HG02642 (cell line): ENCODE measurements around the gene HSD11B1L.
"Not testable (repeated sequence)": the region's sequence is repeated elsewhere in the genome, so short reads cannot be mapped to it uniquely, and the experiment has no call there.

Experiments
- ATAC-seq: cut with Tn5 transposase; IDR thresholded peaks from one replicate; pipeline ENCODE4 v1.9.1; 2021; ENCODE audit warnings: mild to moderate bottlenecking; ENCODE audit not compliant: unreplicated experiment, poor library complexity

The HSD11B1L gene

DNA sequence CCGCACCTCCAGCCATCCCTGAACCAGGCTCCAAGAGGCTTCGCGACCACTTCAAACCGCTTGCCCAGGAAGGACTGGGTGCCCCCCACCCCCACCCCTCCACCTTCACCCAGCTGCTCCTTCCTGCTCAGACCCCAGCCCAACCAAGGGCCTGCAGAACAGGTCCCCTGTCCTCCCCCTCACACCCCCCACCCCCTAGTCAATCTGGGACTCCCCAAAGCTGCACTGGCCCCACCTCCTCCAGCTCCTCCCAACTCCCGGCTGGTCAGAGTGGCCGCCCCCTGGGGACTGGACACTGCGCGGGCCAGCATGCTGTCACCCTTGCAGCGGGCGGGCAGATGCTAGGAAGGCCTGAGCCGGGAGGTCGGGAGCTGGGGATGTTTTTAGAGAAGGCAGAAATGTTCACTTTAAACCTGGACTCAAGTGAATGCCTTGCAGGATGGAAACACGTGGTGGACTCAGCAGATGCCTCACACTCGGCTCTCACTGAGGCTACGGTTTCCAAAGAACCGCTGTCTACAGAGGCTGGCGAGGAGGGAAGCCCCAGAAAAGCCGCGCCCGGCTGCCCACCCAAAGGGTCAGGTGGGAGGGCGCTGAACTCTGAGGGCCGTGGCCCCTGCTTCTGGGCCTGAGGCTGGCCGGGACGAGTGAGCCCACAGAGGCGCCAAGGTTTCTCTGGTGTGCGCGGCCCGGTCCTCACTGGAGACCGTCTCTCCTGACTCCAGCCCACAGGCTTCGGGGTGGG, 17.2 kb downstream of the HSD11B1L start:
- ATAC-seq, result no peak

- ATAC-seq, result no peak
Measured at GRCh38 chr19:5698635-5699422, 18.0 kb downstream of the HSD11B1L start.

DNA sequence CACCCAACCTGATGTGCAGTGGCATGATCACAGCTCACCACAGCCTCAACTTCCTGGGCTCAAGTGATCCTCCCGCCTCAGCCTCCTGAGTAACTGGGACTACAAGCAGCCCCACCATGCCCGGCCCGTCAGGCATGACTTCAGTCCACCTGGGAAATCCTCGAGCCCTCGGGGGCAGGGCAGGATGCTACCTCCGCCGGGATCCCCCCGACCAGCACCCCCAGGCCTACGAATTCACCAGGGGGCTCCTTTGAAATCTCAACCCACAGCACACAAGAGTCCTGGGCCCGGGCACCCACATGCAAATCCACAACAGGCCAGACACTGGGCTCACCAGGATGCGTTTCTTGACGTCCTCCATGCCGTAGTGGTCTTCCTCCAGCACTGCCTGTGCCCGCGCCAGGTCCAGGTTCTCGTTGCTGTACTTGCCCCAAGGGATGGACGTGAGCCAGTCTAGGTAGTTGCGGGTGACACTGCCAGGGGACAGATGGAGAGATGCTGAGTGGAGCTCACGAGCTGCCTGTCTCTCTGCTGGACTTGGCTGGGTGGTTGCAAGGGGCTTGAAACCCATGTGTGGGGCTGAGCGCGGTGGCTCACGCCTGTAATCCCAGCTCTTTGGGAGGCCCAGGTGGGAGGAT, 19.7 kb downstream of the HSD11B1L start:
- no peak for ATAC-seq

- not testable (repeated sequence) for ATAC-seq
Measured at GRCh38 chr19:5702053-5702410, 21.2 kb downstream of the HSD11B1L start.

DNA sequence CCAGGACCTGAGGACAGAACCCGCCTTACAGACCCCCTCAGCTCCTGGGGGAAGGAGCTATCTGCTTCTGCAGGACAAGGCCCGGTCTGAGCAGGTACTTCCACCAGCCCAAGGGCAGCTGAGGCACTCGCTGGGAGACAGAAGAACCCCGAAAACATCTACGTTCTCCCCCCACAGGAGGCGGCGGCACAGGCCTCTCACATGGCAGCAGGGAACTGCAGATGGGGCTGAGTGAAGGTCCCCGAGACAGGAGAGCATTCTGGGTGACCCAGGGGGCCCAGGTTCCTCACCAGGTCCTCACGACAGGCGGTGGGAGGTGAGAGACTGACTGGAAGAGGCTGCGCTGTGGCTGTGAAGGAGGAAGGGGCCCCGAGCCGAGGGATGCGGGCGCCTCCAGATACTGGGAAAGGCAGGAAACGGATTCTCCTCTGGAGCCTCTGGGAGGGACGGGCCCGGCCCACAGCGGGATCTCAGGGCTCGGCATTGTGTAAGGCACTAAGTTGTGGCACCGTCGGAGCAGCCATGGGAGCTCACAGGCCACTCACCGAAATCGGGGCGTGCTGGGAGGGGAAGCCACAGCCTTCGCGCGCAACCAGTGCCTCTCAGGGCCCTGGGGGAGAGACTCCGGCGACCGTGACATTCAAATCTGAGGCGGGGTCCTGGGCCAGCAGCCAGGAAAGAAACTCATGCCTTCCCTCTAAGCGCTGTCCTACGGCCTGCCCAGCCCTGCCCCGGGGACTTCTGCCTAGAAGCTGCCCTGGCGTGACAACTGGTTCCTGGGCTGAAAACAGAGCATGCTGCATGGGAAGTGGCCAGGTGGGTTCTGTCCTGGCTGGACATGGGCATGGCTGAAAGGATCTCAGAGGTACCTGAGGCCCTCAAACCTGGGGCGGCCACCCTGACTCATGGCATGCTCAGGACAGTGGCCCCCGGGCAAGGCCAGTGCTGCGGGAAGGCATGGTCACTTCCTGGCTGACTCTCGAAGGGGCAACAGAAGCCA, 23.3 kb downstream of the HSD11B1L start:
- ATAC-seq, result no peak

DNA sequence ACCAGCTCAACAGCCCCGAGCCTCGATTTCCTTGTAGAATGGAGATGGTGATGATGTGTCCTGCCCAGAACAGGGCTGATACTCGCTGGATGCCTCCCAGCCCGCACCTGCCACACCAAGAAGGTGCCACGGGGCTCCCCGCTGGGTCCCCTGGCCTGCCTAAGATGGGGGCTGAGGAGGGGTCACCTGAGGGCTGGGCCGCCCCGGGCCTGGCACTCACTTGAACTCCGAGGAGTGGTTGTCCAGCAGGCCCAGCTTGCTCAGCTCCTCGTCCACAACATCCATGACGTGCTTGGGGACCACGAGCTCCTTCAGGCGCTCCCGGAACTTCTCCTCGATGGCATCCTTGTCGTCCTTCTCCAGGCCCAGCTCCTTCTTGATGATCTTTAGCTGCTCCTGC, 24.7 kb downstream of the HSD11B1L start:
- ATAC-seq, result no peak

DNA sequence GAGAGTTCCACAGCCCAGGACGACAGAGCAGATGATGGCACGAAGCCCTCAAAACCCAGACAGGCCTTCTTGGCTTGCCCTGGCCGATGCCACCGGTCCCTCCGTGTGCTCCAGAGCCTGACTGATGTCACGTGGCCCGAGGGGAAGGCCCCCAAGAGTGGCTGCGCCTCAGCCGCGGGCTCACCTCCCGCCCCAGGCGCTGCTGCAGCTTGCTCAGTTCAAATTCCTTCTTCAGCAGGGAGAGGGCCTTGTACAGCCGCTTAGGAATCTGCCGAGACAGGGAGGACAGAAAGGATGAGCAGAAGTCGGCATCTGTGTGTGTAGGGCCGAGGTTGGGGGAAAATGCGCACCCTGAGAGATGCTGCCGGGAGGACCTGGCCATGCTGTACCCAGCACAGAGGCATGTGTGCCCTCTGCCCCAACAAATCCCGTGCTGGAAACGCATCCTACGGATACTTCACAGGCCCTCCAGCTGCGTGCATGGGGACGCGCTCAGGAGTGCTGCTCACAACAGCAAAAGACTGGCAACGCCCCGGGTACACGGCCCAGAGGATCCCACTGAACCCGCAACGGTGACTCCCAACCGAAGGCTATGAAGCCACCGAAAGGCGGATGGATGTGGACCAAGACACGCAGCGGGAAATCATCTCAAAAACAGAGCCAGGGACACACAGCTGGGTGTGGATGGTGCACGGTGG, 26.2 kb downstream of the HSD11B1L start:
- ATAC-seq, result no peak

DNA sequence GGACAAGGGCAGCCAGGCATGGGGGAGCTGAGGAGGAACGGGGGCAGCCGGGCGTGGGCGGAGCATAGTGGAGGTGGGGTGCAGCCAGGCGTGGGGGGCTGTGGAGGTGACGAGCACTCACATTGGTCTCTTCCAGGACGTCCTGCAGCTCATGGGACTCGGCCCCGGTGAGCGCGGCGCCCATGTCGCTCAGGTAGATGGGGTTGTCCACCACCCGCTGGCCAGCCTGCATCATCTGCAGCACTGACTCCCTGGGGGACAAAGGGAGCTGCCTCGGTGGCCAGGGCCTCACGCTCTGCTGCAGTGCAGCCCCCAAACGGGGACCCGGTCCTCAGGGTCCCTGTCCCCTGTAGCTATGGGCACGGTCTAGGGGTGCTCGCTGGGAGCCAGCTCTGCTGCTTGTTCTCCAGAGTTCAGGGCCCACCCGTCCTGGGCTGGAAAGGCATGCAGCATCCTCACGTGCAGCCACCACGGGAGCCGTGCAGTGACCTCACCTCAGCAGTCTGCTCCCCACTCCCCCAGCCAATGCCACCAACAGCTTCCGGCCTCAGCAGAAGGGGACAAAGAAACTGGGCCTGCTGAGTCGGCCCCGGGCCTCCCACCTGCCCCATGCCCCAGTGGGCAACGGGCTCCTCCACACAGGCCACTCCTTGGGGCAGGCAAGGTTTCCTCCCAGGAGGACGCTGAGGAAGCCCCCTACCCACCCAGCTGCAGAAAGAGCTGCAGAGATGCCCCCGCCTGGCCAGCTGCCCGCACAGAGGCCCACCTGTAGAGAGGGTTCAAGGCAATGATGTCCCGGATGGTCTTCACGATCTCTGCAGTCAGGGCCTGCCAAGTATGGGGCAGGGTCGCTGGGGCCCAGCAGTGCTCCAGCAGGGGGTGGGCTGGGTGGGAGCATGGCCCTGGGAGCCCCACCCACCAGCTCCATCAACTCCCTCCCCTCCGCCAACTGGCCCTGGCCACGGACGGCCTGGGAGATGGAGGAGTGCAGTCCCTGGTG, 27.0 kb downstream of the HSD11B1L start:
- no peak for ATAC-seq

DNA sequence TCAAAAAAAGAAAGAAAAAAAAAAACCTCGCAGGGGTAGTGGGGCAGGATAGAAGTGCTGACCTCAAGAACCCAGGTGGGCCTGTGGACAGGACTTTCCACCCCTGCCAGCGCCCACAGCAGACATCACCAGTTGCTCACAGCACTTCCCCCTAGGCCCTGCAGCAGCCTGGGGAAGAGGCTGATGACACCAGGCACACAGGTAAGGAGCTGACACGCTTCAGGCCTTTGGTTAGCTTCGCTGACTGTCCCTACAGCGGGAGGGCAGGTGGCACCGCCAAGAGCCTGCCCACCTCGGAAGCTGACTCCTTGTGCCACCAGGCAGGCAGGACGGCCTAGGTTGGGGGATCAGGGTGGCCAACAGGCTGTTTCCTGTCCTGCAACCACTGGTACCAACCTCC, 30.2 kb downstream of the HSD11B1L start:
- ATAC-seq, result no peak

- ATAC-seq, result no peak
Measured at GRCh38 chr19:5711713-5712161, 30.9 kb downstream of the HSD11B1L start.

DNA sequence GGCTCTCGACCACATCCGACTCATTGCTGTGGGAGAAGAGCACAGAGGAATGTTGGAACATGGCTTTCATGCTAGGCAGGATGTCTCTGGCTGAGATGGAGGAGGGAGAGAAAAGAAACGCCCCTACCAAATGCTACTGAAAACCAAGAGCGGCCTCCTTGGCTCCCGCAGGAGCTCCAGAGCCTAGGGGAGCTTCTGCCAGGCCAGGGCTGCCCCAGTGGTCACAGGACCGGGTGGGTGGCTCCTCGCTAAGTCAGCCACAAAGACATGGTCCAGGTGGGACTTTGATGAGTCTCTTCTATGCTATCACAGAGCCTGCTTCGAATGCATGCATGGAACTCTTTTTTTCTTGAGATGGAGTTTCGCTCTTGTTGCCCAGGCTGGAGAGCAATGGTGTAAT, 32.4 kb downstream of the HSD11B1L start:
- ATAC-seq, result no peak

DNA sequence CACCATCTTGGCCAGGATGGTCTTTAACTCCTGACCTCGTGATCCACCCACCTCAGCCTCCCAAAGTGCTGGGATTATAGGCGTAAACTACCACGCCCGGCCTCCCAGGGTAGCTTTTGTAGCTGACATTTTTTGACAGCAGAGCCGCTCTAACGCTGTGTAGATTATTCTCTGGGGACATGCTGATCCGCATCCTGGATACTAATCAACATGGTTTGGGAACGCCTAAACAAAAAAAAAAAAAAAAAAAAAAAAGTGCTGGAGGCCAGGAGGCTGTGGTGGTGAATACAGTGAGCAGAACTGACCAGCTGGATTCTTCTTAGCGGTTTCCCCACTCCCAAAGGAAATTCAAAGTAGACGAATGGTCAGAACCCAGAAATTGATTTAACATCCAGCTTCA, 34.0 kb downstream of the HSD11B1L start:
- ATAC-seq, result no peak

DNA sequence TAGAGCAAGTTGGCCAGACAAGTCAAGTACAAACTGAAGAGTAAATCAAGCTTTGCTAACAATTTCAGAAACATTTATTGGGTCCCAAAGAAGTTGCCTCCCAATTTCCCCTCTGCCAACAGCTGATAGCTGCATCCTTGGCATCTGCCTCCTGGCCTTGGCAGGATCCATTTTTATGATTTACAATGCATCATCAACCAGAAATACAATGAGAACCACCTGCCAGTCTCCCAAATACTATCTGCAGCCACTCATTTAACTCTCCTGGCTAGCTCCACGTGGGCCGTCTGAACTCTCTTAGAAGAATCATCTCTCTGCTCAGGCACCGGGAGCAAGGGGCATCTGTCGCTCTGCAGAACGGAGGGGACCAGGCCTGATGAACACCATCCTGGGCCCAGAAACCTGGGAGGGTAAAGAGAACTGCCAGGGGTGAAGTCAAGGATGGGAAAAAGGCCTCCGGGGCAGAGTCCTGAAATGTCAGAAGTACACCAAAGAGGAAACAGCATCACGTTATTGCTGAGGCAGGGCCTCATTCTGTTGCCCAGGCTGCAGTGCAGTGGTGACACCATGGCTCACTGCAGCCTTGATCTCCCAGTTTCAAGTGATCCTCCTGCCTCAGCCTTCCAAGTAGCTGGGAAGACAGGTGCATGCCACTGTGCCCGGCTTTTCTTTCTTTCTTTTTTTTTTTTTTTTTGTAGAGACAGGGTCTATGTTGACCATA, 36.5 kb downstream of the HSD11B1L start:
- ATAC-seq, result no peak

GRCh38 chr19:5718037-5718578, 37.3 kb downstream of the HSD11B1L start:
- no peak for ATAC-seq

GRCh38 chr19:5718579-5719273, 37.9 kb downstream of the HSD11B1L start:
- no peak for ATAC-seq

- ATAC-seq, result peak; percentile 1
Measured at GRCh38 chr19:5719274-5719960, 38.6 kb downstream of the HSD11B1L start.
